OCI-LY7 (cell line): ENCODE data around the gene RTKN2. TPM values are rescaled to one million over a fixed set of nuclear protein-coding genes. Genes with fewer than 3 reads are reported as not detected.

ENCODE experiments used
- BruUV-seq: library from RNA; stranded (reverse); fragments of 400-500 nt; replicated peaks from 2 replicates; lab custom pipeline; 2021; lab: Mats Ljungman, UMichigan
- CTCF ChIA-PET: fragments of 300-600 bp; sonication (Branson Sonifier 250); formaldehyde crosslinking; loops from one replicate; lab custom pipeline; 2022; ENCODE audit warnings: antibody characterized with exemption; ENCODE audit not compliant: unreplicated experiment; lab: Charles Lee
- POLR2A ChIA-PET: fragments of 300-600 bp; sonication (Branson Sonifier 250); formaldehyde crosslinking; loops from one replicate; lab custom pipeline; 2022; ENCODE audit warnings: antibody characterized with exemption; lab: Charles Lee
- DNase-seq: peaks from one replicate; pipeline ENCODE4 v3.0.0-alpha.2; 2015; ENCODE audit warnings: low spot score
- H2AFZ ChIP-seq: fragments of 200-600 bp; sonication (generic), shearing (Covaris generic); 2 replicates; pipeline ENCODE4 v1.6.1; 2014; ENCODE audit warnings: mild to moderate bottlenecking, antibody characterized with exemption, low read length, moderate library complexity
- H3K27ac ChIP-seq: fragments of 200-600 bp; sonication (generic); 2 replicates; pipeline ENCODE4 v1.5.1; 2014; ENCODE audit warnings: mixed run types, low read depth, mild to moderate bottlenecking, moderate library complexity, low read length, inconsistent platforms; ENCODE audit not compliant: poor library complexity, severe bottlenecking
- H3K36me3 ChIP-seq: fragments of 200-600 bp; sonication (generic); 2 replicates; pipeline ENCODE4 v1.6.1; 2014; ENCODE audit warnings: mild to moderate bottlenecking, antibody characterized with exemption, low read length, moderate library complexity, mixed read lengths; ENCODE audit not compliant: insufficient read depth
- H3K4me1 ChIP-seq: fragments of 200-600 bp; sonication (generic); 2 replicates; pipeline ENCODE4 v1.5.1; 2014; ENCODE audit warnings: mild to moderate bottlenecking, low read length; ENCODE audit not compliant: insufficient read depth, poor library complexity, severe bottlenecking
- H3K4me2 ChIP-seq: fragments of 200-600 bp; sonication (generic); 2 replicates; pipeline ENCODE4 v1.6.1; 2014; ENCODE audit warnings: mild to moderate bottlenecking, low read length
- H3K4me3 ChIP-seq: fragments of 200-600 bp; sonication (generic); 2 replicates; pipeline ENCODE4 v1.5.1; 2014; ENCODE audit warnings: mild to moderate bottlenecking, low read depth, low read length; ENCODE audit not compliant: poor library complexity, severe bottlenecking
- H3K79me2 ChIP-seq: fragments of 200-600 bp; sonication (generic); 2 replicates; pipeline ENCODE4 v1.6.1; 2016; ENCODE audit warnings: low read depth, mild to moderate bottlenecking, low read length, moderate library complexity, mixed read lengths; ENCODE audit not compliant: insufficient read depth
- H3K9me2 ChIP-seq: fragments of 200-600 bp; sonication (generic); 2 replicates; pipeline ENCODE4 v1.6.1; 2016; ENCODE audit warnings: mild to moderate bottlenecking, low read length, mixed read lengths; ENCODE audit not compliant: insufficient read depth
- H3K9me3 ChIP-seq: fragments of 200-600 bp; sonication (generic); 2 replicates; pipeline ENCODE4 v1.6.1; 2014; ENCODE audit warnings: mild to moderate bottlenecking, mixed run types, low read length, mixed read lengths
- H4K20me1 ChIP-seq: fragments of 200-600 bp; sonication (generic); 2 replicates; pipeline ENCODE4 v1.6.1; 2014; ENCODE audit warnings: mild to moderate bottlenecking, antibody characterized with exemption, low read length, moderate library complexity, mixed read lengths; ENCODE audit not compliant: insufficient read depth
- EZH2phosphoT487 ChIP-seq: fragments of 200-600 bp; sonication (generic); IDR thresholded peaks from 2 replicates; pipeline ENCODE4 v1.6.1; 2018; ENCODE audit warnings: low read depth, borderline replicate concordance, mild to moderate bottlenecking, mixed run types, antibody characterized with exemption, low read length, moderate library complexity, mixed read lengths
- intact Hi-C: fragments of 100-400 bp; cut with micrococcal nuclease; formaldehyde crosslinking; loops from one replicate; pipeline ENCODE4 v1.10.0; 2022; ENCODE audit not compliant: unreplicated experiment
- total RNA-seq, 2 experiments: library from RNA; depleted of rRNA in 1 of 2; stranded (reverse); fragments of >200 nt in 1 of 2; shearing (Covaris generic) in 1 of 2; gene quantifications; 2 replicates each; pipeline ENCODE4 v1.2.3, GENCODE V29; 2014 to 2022
- TF ChIP-seq, protein P1 (sequence below): fragments of 200-600 bp; sonication (generic); conservative IDR thresholded peaks from 2 replicates; pipeline ENCODE4 v1.5.1; 2014; ENCODE audit warnings: mild to moderate bottlenecking, antibody characterized with exemption, low read length, moderate library complexity, mixed read lengths

Gene RTKN2
- total RNA-seq, 2 experiments from 2014 or later: 12.3 to 20.4 TPM

GRCh38 chr10:62183442-62183841 lies 85.2 kb downstream of the RTKN2 start:
- Histone ChIP-seq H3K9me2 (no peaks in the 10 kb centered on the region), H2AFZ (no peak overlapping the region), H3K4me2 (0 out of 2 replicates have a peak overlapping the region, but pooled peaks have one; percentile 10), H3K79me2 (no peaks in the 10 kb centered on the region), H4K20me1 (no peaks in the 10 kb centered on the region), H3K36me3 (peaks cover 11% of the 10 kb centered on the region), H3K27ac (no peak overlapping the region), H3K4me3 (no peak overlapping the region), H3K9me3 (no peaks in the 10 kb centered on the region), H3K4me1 (peaks cover 8% of the 10 kb centered on the region)
- ChIA-PET CTCF (no interaction called here), POLR2A (interaction anchor here (0.6 to 1.0 kb wide), 2 partner anchors 67 to 140 kb away, joined by 3 to 4 read pairs; no protein-coding TSS in a partner anchor)
- intact Hi-C loops: no loop called here
- no TSS peak for BruUV-seq
- no peak for TF ChIP-seq EZH2phosphoT487
- TF ChIP-seq, protein P1, sequence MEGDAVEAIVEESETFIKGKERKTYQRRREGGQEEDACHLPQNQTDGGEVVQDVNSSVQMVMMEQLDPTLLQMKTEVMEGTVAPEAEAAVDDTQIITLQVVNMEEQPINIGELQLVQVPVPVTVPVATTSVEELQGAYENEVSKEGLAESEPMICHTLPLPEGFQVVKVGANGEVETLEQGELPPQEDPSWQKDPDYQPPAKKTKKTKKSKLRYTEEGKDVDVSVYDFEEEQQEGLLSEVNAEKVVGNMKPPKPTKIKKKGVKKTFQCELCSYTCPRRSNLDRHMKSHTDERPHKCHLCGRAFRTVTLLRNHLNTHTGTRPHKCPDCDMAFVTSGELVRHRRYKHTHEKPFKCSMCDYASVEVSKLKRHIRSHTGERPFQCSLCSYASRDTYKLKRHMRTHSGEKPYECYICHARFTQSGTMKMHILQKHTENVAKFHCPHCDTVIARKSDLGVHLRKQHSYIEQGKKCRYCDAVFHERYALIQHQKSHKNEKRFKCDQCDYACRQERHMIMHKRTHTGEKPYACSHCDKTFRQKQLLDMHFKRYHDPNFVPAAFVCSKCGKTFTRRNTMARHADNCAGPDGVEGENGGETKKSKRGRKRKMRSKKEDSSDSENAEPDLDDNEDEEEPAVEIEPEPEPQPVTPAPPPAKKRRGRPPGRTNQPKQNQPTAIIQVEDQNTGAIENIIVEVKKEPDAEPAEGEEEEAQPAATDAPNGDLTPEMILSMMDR: no peak
- peak; percentile 20 for DNase-seq

DNA sequence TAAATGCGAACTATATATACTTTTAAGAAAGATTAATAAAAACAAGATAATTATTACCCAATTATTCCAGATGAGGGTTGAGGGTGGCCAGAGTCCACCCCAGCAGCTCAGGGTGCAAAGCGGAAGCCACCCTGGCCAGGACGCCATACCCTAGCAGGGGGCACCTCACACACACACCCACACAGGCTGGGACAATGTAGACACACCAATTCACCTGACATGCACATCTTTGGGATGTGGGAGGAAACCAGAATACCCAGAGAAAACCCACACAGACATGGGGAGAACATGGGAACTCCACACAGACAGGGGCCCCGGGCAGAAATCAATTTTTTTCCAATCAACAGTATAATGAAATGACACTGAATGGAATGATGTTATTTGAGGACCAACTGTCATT lies 86.0 kb downstream of the RTKN2 start:
- Histone ChIP-seq H2AFZ (no peak overlapping the region), H4K20me1 (no peaks in the 10 kb centered on the region), H3K36me3 (peaks cover 11% of the 10 kb centered on the region), H3K4me2 (no peak overlapping the region), H3K9me2 (no peaks in the 10 kb centered on the region), H3K4me1 (peaks cover 8% of the 10 kb centered on the region), H3K27ac (no peak overlapping the region), H3K79me2 (no peaks in the 10 kb centered on the region), H3K9me3 (no peaks in the 10 kb centered on the region), H3K4me3 (no peak overlapping the region)
- TF ChIP-seq EZH2phosphoT487: no peak
- intact Hi-C loops: no loop called here
- ChIA-PET CTCF (no interaction called here), POLR2A (interaction anchor here (0.5 to 1.4 kb wide), 3 partner anchors 9 to 132 kb away, joined by 3 to 4 read pairs (median 3); no protein-coding TSS in a partner anchor)
- no TSS peak for BruUV-seq
- no peak for DNase-seq

DNA sequence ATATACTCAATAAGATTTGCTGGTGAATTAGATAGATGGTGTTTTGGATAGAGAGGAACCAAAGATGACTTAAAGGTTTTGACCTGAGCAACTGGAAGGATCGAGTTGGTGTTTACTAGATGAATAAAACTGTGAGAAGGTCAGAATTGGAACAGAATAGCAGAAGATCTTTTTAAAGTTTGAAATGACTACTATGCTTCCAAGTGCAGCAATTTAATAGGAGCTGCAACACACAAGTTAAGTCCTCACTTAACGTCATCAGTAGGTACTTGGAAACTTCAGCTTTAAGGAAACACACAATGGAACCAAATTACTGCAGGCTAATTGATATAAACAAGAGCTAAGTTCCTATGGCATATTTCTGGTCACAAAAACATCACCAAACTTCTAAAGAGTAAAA lies 86.5 kb downstream of the RTKN2 start:
- ChIA-PET POLR2A (interaction anchor here (0.5 to 1.4 kb wide), 4 partner anchors 8 to 132 kb away, joined by 3 to 4 read pairs (median 4); no protein-coding TSS in a partner anchor), CTCF (no interaction called here)
- TF ChIP-seq, protein P1: no peak
- TF ChIP-seq EZH2phosphoT487: no peak
- Histone ChIP-seq H4K20me1 (no peaks in the 10 kb centered on the region), H3K27ac (no peak overlapping the region), H2AFZ (no peak overlapping the region), H3K4me1 (peaks cover 8% of the 10 kb centered on the region), H3K4me2 (no peak overlapping the region), H3K4me3 (no peak overlapping the region), H3K79me2 (no peaks in the 10 kb centered on the region), H3K36me3 (peaks cover 11% of the 10 kb centered on the region), H3K9me2 (no peaks in the 10 kb centered on the region), H3K9me3 (0 out of 2 replicates have a peak, but pooled peaks cover under 1% of the 10 kb centered on the region)
- no peak for DNase-seq
- intact Hi-C loops: no loop called here
- BruUV-seq: no TSS peak
